Central memory CD4-positive, alpha-beta T cell (primary cell): Measurements from ENCODE around the gene RAPH1.
"Not testable (repeated sequence)": the region's sequence is repeated elsewhere in the genome, so short reads cannot be mapped to it uniquely, and the experiment has no call there.

Experiments used
- DNase-seq: peaks from one replicate; pipeline ENCODE4 v3.0.0; 2022

RAPH1 gene

DNA sequence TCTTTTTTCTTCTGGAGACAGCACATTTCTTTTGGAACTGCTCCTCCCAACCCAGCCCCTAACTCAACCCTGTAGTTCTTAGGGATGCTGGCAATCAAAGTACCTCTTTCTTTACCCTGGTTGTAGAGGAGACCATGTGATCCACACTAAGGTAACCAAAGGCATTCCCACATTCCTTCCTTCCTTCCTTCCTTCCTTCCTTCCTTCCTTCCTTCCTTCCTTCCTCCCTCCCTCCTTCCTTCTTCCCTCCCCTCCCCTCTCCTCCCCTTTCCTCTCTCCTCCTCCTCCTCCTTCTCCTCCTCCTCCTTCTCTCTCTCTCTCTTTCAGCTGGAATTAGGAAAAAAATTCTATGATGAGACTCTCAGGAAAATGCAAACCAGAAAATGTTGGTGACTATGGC lies 13.8 kb upstream of the RAPH1 start:
- no peak for DNase-seq

DNA sequence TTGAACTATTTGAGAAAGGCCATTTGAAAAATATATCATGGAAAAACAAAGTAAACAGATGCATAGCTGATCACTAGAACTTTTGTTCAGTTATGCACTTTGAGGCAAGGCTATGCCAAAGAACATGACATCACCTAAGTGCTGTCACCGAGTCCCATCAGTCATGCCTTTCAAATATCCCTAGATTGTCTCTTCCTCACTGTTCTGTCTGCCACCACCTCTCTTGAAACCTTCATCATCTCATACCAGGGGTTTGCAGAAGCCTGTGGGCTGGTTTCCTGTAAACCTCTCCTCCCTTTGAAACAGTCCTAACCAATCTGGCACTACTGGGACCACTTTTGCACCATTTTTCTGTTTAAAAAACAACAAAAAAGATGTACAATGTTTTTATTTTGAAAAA lies 12.3 kb upstream of the RAPH1 start:
- DNase-seq, result no peak

DNA sequence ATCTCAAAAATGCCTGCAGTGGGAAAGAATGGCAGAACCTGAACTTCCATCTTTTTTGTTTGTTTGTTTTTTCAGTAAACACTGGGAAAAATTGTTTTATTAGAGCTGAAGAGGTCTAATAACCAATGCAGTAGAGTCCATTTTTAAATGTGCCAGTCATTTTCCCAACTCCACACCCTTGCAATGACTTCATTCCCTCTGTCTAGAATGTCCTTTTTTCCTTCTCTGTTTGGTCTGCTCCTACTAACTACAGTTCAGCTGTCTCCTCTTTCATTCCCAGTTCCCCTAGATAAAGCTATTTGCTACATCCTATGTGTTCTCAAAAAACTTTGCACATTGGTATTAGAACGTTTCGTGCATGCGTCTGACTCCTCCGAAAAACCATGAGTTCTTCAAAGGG lies 9.3 kb upstream of the RAPH1 start:
- no peak for DNase-seq

DNA sequence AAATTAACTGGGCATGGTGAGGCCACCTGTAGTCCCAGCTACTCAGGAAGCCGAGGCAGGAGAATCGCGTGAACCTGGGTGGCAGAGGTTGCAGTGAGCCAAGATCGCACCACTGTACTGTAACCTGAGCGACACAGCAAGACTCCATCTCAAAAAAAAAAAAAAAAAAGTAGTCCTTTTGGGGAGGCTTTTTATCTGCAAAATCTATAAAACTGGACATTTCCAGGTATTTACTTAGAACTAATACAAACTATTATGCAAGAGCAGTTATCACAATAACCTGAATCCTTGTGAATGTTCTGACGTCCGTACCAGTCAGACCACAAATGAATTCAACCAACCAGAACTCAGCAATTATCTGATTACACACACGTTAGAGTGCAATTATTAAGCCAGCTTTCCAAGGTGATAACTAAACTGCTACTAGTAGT lies 8.8 kb upstream of the RAPH1 start:
- no peak for DNase-seq

DNA sequence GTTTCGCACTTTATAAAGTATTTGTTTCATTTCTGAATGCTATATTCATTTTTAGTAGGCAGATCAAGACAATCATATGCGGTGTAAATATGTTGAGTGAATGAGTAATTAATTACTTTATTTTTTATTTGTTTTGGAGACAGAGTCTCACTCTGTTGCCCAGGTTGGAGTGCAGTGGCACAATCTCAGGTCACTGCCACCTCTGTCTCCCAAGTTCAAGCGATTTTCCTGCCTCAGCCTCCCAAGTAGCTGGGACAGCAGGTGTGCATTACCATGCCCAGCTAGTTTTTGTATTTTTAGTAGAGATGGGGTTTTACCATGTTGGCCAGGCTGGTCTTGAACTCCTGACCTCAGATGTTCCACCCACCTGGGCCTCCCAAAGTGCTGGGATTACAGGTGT lies 5.5 kb upstream of the RAPH1 start:
- not testable (repeated sequence) for DNase-seq

DNA sequence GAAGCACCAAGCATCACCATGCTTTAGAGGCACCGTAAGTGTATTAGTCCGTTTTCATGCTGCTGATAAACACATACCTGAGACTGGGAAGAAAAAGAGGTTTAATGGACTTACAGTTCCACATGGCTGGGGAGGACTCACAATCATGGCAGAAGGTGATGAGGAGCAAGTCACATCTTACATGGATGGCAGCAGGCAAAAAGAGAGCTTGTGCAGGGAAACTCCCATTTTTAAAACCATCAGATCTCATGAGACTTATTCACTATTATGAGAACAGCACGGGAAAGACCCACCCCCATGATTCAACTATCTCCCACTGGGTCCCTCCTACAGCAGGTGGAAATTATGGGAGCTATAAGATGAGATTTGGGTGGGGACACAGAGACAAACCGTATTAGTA lies 3.1 kb upstream of the RAPH1 start:
- DNase-seq, result not testable (repeated sequence)

DNA sequence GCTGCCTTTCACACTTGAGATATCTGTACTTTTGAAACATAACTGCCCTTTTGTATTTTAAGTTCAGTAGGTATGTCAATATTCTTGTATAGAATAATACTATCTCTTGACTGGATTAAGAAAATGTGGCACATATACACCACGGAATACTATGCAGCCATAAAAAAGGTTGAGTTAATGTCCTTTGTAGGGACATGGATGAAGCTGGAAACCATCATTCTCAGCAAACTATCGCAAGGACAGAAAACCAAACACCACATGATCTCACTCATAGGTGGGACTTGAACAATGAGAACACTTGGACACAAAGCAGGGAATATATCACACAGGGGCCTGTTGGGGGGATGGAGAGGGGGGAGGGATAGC lies 1.5 kb upstream of the RAPH1 start:
- DNase-seq, result not testable (repeated sequence)

DNA sequence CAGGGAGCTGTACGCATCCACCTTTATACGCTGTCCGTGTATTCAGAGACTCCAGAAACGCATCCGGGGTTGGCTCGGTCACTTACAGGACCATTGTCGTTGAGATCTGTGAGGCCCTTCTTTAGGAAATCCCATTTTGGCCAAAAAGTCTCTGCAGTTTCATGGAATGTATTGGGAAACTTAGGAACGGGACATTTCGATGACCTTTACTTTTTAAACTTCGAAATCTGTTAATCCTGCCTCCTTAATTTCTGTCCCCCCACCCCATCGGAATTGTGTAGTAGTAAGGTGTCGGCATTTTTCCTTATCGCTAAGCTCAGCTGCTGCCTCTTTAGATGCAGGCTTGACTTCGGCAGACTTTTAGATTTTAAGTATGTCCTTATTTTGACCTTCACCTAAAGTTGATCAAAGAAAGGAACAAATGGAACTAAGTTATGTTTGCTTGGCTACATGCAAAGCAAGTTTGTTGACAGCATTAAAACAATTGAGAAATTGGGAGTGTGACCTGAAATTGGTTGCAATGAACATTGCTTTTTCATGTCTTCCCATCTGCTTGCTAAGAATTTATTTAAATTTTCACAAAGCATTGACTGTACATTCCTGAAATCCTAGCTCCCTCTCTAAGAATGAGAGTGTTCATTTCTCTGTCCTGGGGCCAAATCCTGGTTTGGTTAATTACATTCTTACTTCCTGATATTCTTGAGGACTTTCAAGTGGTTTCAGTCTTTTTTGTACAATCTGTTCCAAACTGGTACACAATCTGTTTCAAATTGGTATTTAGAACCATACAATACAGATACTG lies 884 bp upstream of the RAPH1 start:
- no peak for DNase-seq

DNA sequence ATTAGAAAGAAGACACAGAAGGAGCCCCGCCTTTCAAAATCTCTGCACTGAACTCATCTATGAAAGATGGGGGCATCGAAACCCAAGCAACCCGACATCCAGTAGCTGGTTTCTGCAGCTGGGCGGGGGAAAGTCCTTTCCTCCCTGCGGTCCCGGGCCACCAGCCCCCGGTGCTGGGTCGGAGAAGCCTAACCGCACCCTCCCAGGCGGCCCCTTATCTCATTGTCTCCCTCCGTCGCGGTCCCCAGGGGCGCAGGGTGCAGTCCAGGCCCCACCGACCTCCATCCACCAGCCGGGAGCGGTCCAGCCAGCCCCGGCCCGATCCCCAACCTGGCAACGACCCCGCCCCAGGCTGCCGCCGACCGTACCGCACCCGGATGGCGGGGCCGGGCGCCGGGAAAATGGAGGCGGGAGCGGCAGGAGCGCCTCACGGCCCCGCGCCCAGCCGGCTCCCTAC lies 452 bp downstream of the RAPH1 start:
- DNase-seq, result peak; percentile 33

DNA sequence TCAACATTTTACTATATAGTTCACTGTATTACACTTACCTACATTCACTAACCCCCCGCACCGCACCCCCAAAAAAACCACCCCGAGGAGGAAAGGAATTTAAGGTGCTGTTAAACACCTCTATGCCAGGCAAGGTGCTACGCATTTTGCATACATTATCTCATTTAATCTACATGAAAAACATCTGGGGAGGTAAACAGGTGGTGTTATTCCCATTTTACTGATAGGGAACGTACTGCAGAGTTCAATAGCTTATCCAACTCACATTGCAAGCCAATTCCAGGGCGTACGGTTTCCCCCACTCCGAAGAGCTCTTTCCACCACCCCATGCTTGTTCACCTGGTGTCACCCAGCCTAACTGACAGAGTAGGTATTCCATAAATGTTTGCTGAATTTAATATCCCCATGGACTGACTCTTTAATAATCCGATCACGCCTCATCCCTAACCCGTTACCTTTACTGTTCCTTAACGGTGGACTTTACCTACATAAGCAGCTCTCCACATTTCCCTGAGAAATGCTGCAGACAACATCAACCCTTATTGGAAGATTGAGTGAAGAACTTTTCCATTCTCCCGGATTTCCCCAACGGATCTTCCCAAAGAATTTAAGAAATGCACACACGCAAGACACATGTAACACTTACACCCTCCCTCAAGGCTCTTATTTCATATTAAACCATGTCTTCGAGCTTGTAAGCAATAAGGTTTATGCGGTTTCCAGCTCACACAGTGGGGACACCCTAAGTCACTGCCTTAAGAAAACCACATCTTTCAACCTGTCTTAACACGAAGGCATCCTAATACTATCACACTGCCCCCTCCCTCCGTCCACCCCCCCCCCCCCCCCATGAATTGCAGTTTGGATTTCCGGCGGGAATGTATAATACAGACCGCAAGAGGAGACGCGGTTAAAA lies 1.2 kb downstream of the RAPH1 start:
- peak; percentile 35 for DNase-seq

DNA sequence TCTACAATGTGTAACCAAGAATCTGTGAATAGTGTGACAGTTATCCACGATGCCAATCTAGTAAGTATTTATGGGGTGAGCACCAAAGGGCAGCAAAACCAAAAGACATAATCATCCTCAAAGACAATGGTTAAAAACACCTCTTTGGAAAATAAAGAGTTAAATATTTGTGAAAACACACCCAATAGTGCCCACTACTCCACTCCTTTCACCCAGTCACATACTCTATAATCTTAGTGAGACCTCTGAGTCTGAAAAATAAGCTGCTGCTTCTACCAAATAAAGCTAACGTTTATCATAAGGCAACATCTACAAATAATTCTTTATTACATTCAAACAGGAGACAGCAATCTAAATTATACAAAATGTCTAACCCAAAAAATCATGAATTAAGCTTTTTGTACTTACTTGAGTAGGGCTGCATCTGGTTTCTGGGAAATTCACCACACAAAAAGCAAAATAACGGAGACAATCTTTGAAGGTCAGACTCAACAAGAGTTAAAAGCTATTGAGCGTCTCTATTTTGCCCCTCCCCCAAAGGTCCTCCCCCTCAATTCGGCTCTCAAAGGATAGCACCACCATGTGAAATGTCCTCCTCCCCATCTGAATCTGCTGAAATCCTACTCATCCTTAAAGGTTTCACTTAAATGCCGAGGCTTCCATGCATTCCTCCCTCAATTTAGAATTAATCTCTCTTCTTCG lies 2.0 kb downstream of the RAPH1 start:
- DNase-seq, result no peak

DNA sequence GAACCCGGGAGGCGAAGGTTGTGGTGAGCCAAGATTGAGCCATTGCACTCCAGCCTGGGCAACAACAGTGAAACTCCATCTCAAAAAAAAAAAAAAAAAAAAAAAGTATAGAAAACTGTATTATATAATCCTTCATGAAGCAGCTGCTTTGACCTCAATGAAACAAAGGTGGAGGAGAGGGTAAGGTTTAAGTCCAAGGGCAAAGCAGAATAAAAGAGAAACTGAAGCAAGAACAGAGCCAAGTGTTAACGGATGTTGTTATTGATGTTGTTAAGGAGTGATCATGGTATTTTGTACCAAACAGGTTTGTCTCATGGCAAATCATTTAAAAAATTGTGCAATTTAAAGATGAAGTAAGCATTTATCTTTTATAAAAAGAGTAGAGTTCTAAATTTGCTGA lies 7.4 kb downstream of the RAPH1 start:
- DNase-seq, result no peak

DNA sequence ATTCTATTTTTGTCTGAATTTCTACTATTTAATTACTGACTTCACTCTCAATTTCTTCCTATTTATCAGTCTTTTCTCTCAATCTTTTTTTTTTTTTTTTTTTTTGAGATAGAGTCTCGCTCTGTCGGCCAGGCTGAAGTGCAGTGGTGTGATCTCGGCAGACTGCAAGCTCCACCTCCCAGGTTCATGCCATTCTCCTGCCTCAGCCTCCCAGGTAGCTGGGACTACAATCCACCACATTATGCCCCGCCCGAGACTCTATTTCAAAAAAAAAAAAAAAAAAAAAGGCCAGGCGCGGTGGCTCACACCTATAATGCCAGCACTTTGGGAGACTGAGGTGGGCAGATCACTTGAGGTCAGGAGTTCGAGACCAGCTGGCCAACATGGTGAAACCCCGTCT lies 21.8 kb downstream of the RAPH1 start:
- DNase-seq, result not testable (repeated sequence)

DNA sequence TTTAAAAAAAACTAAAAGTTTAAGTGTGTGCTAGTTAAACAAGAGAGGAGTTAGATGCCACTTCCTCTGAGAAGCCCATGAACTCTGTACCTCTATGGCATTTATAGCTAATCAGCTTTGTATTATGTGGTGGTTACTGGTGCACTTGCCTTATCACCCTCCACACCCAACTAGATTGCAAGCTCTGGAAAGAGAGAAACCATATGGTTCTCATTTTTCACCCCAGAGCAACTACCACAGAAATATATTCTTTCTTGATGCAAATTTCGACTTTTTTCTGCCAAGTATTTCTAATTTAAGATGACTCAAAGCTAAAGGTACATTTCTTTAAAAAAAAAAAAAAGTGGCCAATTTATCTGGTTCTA lies 24.2 kb downstream of the RAPH1 start:
- DNase-seq, result no peak

DNA sequence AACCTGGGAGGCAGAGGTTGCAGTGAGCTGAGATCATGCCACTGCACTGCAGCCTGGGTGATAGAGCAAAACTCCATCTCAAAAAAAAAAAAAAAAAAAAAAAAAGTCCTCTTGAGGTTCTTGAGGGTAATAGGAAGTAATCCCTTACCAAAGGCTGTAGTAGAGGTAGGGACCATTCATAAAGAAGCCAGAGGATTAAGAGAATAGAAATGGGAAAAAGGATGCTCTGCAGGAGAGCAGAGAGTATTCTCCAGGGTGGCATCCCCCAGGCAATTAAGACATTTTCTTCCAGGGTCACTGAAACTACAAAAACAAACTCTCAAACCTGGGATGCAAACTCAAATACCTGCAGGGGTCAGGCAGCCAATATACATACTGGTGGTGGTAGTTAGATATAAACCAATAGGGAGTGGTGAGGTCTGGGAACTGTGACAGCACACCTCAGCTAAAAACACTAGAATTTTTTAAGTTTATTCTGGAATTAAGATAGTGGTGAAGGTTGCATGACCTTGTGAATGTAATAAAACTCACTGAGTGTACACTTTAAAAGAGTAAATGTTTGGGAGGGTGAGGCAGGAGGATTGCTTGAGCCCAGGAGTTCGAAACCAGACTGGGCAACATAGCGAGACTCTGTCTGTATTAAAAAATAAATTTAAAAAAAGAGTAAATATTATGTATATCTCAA lies 24.7 kb downstream of the RAPH1 start:
- no peak for DNase-seq

DNA sequence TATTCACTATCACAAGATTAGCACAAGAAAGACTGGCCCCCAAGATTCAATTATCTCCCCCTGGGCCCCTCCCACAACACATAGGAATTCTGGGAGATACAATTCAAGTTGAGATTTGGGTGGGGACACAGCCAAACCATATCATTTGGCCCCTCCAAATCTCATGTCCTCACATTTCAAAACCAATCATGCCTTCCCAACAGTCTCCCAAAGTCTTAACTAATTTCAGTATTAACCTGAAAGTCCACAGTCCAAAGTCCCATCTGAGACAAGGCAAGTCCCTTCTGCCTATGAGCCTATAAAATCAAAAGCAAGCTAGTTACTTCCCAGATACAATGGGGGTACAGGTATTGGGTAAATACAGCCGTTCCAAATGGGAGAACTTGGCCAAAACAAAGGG lies 31.6 kb downstream of the RAPH1 start:
- DNase-seq, result not testable (repeated sequence)

DNA sequence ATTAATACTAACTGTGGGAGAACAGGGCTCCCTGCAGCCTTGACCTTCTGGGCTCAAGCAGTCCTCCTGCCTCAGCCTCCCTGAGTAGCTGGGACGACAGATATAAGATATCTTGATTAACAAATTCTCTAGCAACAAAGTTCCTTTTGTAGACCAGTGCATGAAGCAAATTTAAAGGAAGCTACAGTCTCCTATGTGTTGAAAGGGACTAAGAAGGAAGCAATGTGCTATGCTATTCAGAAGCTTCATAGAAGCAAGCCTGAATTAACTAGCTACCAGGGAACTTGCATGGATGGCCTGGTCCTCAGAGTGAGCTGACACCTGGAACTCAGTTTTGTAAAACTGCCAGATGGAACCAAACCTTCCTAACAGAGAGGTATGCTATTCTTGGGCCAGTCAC lies 33.2 kb downstream of the RAPH1 start:
- DNase-seq, result no peak

DNA sequence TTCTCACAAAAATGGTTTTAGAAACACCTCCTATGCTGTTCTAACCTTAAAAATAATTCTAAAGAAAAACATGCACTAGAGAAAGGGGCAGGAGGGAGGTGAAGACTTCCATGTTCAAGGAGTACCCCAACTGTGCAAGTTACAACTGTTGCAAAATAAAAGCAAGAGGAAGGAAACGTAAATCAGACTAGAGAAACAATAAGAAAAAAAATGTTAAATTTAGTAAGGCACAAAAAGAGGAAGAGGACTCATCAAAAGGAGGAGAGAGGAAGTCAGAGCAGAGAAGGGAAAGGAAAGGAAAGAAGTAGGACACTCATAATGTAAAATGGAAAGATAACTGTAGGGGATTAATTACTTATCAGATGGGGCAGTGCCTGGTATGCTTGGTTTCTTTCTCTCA lies 34.1 kb downstream of the RAPH1 start:
- DNase-seq, result no peak

DNA sequence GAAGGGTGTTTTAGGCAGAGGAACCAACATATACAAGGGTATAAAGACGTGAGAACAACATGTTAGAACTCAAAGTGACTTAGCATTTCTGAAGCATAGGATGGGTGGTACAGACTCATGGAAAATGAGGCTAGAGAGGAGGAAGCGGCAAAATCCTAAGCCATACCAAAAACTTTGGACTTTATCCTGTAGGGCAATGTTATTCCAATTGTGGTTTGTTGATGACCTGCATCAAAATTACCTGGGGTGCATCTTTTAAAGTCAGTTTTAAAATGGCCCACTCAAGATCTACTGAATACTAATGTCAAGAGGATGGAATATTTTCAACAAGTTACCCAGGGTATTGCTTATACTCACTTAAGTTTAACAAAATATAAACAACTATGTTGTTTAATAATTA lies 34.8 kb downstream of the RAPH1 start:
- DNase-seq, result no peak

DNA sequence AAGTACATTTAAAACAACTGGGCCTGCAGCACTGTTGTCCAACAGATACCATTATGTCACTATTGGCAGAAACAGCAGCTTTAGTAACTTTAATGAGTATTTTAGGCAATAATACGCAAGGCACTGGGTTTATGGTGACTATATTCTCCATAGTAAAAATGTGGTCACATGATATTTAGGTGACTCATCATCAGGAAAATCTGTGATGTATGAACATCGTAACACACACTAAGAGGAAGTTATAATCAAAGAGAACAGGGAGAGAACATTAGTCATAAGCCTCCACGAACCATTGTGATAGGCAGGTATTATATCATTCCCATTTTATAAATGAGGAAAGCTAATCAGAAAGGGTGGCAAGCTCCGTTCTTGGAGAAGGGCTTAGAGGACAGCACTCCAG lies 36.9 kb downstream of the RAPH1 start:
- DNase-seq, result no peak

DNA sequence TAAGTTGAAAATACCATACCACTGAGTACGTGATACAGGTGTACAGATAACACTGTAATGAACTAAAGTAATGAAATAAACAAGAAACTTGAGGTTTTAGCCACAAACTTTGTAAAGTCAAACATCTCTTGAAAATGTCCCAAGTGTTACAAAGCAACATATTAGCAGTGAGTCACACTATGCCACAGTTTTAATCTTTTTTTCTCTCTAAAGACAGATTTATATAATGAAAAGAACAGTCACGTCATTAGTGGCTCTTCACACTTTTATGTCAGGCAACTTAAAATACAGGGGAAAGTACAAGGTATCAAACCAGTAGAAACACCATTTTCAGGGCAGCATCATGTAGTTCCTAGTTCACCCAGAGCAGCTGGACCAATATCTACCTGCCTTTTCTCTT lies 42.1 kb downstream of the RAPH1 start:
- peak; percentile 1 for DNase-seq

DNA sequence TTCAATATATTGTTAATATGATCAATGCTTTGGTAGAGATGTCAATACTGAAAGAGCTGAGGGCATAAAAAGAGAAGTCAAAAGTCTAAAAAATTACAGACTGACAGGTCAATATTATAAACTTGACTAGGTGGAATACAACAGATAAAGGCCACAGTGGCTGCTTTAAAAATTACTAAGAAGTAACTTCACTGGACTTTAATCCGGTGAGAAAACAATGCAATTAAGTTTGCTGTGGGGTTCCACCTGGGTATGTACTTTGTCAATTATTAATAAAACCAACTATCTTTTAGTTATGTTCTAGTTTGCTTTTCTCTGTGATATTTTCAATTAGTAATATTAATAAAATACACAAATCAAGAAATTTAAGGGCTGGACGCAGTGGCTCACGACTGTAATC lies 44.7 kb downstream of the RAPH1 start:
- DNase-seq, result no peak

DNA sequence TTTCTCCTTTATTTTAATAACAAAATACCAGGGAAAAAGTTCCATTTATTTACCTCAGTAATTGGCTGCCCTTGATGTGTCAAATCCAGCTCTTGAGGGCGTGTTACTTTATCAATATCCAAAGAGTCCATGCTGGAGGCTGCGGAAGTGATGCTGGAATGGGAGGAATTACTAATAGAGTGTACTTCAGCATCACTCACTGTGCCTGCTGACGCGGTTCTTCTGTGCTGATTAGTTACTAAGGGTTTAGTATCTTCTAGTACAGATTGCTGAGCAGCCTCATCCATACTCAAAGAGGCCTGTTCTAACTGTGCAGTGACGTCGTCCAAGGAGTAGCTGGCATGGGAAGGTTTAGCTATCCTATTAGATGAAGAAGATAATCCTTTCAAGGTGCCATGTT lies 45.6 kb downstream of the RAPH1 start:
- DNase-seq, result no peak
